Ramos (cell line): ENCODE data around the gene MYO18B.

Experiments
- in situ Hi-C: fragments of 300-500 bp; cut with MboI; formaldehyde crosslinking; loops from one replicate; pipeline ENCODE4 v1.14.3; 2022; ENCODE audit warnings: low sequenced_read_pairs; ENCODE audit not compliant: unreplicated experiment

MYO18B gene

DNA sequence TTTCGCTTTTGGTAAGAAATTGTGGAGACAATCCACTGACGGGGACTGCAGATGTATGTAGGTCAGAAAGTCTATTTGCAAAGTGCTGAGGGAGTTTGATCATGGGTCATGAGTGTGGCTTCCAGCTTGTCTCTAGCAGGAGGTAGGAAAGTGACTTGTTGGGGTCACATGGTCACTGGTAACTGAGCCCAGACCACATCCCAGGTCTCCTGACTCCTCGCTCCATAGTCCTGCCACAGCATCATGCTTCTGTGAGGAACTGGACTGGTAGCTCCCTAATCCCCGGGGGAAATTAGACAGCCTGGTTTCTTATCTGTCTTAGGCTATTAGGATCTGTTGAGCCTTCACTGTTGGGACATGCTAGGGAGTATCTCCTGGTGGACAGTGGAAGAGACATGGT, 142.1 kb downstream of the MYO18B start:
- in situ Hi-C loops, result no loop called here

DNA sequence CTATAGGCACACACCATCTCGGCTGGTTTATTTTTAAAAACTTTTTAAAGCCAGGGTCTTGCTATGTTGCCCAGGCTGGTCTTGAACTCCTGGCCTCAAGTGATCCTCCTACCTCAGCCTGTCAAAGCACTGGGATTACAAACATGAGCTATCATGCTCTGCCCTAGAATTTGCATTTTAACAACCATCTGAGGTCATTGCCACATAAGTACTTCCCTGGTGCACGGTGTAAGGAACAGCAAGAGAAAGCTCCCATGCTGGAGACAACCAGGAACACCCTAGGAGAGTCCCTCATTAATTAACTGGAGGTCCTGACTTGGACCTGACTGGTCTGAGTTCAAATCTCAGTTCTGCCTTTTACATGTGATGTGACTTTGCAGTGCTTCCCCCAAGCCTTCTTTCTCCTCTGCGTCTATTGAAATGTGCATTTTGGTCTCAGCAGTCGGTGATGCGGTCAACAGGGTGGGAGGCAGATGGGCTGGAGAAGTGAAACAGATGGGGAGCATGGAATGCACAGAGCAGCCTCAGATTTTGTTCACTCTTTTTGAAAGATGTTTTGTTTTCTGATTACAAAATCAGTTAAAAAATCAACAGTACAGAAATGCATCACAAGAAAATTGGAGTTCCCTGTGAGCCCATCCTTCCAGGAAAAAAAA, 146.5 kb downstream of the MYO18B start:
- in situ Hi-C loops, result no loop called here

DNA sequence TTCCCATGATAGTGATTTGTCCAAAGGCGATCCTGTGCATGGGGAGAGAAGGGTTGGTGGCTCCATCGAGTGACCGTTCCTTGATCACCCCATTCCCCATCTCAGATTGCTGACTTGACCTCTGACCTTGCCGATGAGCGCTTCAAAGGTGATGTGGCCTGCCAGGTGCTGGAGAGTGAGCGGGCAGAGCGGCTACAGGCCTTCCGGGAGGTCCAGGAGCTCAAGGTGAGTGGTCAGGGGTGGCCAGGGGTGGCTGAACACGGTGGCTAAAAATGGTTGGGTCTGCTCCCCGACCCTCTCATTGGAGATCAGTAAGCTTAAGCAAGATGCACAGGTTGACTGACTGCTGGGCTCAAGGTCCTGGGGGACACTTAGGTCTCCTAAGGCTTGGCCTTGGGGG, 148.7 kb downstream of the MYO18B start:
- in situ Hi-C loops, result no loop called here

DNA sequence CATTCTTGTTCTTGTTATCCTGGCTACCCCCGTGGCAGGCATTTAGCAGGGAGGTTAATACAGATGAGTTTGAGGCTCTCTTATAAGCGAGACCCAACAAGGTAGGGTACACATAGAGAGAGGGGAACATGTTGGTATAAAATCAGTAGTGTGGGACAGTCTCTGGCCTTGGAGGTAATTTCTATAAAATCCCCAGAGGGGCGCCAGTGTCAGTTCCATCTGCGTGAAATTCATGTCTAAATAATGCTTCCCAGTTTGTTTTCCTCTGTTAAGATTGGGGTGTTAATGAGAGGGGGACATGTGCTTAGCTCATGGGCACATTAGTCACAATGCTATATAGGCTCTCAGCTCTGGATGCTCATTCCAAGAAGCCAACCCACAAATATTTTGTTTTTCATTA, 150.7 kb downstream of the MYO18B start:
- in situ Hi-C loops, result no loop called here

DNA sequence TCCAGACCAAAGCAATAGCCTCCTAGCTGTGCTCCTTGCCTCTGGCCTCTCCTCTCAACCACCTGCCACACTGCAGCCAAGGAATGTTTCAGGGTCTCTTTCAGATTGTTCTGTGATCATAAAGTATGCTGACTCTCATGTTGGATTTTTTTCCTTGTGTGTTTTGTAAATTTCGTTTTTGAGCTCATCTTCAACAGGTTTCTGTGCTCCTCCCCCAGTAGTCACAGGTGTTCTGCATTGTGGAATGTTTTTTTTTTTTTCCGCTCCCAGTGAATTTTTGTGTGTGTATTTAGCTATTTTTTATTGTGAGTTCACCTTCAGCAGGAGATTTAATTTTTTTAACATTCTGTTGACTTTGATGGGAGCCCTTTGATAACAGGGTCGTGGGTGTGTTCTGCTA, 153.7 kb downstream of the MYO18B start:
- in situ Hi-C loops, result no loop called here

DNA sequence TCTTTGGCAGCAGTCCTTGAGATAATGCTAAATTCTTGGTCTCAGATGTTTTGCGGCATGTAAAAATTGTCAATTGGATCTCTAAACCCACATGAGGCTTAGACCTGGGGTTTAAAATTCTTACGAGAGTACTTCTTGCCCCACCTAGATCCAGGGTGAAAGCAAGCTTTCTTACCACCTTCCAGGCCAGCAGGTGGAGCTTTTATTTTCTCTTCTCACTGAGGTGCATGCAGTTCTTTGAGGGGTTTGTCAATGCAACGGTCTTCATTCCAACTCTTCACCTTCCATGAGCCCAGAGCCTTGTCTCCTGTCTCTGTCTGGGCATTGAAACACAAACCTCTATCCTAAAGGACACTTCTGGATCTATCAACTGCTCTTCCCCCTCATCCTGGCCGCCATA, 154.1 kb downstream of the MYO18B start:
- in situ Hi-C loops, result no loop called here

DNA sequence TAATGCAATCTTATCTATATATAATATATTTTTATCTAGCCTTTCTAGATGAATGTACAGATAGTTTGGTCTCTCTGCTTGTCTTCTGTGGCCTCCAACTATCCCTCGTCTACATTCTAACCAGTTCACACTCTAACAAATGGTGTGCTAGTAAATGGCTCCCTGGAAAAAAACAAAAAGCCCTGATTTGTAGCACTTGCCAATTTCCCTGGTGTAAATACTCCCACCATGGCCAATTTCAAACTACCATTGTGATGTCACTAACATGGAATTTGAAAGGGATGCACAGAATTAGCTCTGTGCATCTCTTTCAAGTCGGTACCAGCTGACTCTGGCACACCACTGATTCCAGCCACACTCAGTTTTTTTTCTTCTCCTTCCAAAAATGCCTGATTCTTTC, 154.6 kb downstream of the MYO18B start:
- in situ Hi-C loops, result no loop called here

DNA sequence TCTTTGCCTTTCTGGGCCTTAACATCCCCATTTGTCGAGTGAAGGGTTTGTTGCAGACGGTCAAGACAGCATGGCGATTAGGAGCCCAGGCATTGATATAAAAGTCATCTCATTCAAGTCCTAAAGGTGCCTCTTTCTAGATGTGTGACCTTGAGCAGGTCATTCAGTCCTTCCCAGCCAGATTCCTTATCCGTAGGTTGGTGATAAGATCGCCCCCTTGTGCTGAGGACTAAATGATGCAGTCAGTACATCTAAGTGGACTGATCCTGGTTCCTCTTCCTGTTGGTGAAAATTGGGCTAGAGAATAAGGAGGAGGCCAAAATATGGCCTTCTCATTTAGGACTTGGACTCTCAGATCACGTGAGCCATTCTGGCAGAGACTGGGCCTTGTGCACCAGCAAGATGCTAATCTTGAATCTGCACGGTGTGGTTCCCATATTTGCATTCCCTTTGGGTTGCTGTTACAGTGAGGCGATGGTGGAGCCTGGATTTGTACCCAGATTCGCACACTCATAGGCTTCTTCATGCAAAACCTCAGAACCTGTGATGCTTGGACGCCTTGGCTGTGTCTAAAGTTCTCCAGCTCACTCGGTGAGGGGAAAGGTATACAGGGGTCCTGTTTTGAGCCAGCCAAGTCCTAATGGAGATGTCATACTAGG, 156.8 kb downstream of the MYO18B start:
- in situ Hi-C loops, result no loop called here

DNA sequence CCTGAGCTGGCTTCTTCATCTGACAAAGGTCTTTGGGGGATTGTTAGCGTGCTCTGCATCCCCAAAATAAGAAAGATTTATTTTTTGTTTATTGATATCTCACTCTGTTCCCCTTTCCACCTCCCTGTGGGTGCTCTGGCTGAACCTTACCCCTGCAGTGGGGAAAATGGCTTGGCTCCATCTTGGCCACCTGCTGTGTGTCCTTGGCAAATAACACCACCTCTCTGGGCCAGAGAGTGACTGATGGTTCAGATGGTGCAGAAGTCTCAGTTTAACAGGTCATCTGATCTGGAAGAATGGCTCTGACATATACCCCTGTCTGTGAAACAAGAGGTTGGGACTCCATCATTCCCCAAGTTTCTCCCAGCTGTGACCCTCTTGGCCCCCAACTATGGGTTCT, 157.6 kb downstream of the MYO18B start:
- in situ Hi-C loops, result no loop called here

DNA sequence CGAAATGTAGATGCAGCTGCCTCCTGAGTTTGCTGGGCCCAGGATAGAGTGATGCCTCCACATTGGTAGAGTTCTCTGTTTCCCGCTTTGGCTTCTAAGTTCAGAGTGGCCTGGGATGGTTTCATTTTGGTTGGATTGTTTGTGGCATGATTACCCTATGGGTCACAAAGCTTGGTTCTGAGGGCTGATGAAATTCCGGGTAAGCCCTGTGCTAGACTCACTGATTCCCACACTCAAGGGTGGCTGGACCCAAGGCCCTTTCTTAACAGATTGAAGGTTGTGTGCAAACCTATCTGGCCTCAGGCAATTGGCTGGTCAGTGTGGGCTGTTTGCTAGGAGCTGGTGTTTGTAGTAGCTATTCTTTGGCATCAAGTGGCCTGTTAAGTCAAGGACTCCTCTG, 158.4 kb downstream of the MYO18B start:
- in situ Hi-C loops, result no loop called here

DNA sequence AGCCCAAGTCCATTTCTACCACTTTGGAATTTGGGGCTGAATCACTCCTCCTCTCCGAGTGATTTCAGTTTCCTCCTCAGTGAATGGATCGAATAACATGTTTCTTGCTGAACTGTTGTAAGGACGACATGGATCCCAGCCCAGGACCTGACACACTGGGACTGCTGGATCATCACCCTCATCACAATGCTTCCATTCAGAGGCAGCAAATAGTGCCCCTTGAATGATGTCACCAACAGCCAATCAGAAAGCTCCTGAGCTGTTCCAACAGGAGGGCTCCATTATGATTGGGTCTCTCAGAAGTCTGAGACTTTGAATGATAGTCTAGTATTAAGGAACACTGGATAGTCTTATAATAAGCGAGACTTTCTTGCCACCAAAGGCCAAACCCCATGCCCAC, 158.9 kb downstream of the MYO18B start:
- in situ Hi-C loops, result no loop called here

DNA sequence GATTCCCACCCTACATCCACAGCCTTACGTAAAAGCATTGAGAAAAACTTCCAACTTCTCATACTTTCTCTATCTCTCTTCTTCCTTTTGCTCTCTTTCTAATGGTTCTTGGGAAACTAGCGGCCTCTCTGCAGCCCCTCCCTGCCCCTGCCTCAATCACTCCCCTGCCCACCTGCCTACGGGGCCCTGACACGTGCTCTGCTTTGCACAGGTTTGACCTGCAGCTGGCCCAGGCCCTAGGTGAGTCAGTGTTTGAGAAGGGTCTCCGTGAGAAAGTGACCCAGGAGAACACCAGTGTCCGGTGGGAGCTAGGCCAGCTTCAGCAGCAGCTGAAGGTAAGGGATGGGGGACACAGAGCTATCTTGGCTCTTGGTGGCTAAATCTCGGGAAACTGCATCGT, 160.4 kb downstream of the MYO18B start:
- in situ Hi-C loops, result no loop called here

DNA sequence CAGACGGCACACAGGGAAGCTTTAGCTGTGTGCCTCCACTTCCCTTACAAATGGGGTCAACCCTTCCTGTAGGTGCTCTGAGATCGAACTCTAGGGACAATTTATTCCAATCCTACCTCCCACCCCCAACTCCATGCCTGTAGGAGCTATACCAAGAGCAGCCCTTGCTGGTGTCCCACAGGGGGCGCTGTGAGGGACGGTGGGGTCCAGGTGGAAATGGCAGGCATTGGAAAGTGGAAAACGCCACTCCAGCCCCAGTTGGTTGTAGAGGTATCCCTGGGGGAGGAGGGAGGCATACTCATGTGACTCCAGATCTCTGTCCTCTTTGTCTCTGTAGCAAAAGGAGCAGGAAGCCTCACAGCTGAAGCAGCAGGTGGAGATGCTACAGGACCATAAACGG, 161.3 kb downstream of the MYO18B start:
- in situ Hi-C loops, result no loop called here

DNA sequence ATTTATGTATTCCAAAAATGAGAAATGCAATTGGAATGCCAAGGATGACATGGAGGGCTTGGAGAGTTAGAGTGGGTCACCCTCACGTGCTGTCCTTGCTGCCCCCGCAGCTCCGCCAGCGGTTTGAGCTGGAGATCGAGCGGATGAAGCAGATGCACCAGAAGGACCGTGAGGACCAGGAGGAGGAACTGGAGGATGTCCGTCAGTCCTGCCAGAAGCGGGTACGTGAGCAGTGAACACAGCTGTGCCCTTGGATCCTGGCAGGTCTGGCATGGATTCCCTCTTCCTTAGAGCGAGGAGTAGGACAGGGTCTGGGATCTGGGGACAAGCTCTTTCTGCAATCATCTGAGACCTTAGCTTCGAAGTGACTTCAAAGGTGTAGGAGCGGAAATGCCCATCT, 166.2 kb downstream of the MYO18B start:
- in situ Hi-C loops, result no loop called here

DNA sequence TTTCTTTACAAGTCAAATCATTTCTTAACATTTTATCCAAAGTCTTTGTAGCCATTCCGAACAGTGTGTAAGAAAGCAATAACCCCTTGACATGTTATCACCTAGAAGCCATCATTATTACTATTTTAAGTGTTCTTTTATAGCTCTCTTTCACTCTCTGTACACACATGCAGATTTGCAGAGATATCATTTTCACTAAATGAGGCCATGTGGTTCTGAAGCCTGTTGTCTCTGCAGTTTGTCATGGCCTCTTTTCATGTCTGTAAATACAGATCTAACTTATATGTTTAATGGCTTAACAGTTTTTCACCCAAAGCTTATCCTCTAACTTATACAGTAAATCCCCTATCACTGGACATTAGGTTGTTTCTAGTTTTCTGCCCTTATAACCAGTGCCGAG, 166.8 kb downstream of the MYO18B start:
- in situ Hi-C loops, result no loop called here

DNA sequence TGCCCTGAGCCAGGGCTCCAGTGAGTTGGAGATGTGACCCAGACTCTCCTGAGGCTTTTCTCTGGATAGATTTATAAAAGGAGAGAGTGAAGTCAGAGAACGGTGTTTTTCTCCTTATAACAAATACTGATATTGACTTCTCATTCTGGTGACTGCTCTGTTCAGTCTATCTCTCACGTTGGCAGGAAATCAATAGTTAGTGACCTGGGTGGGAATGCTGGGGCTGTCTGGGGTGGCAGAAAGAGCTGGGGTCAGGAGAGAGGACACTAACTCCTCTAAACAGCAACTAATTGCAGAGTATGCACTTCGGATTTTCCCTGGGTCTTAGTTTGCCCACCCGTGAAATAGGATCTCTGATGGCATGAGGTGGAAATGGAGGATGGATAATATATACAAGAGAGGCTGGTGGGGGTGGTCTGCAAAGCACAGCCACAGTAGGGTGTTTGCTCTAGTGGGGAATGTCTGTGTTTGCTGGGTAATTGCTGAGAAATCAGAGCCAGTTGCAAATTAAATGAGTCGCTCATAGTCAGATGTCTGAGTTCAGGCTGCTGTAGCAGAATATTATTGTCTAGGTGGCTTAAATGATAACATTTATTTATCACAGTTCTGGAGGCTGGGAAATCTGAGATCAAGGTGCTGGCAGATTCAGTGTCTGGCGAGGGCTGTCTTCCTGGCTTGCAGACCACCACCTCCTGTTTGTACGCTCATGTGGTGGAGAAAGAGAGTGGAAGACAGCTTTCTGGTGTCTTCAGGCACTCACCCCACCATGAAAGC, 167.8 kb downstream of the MYO18B start:
- in situ Hi-C loops, result no loop called here

DNA sequence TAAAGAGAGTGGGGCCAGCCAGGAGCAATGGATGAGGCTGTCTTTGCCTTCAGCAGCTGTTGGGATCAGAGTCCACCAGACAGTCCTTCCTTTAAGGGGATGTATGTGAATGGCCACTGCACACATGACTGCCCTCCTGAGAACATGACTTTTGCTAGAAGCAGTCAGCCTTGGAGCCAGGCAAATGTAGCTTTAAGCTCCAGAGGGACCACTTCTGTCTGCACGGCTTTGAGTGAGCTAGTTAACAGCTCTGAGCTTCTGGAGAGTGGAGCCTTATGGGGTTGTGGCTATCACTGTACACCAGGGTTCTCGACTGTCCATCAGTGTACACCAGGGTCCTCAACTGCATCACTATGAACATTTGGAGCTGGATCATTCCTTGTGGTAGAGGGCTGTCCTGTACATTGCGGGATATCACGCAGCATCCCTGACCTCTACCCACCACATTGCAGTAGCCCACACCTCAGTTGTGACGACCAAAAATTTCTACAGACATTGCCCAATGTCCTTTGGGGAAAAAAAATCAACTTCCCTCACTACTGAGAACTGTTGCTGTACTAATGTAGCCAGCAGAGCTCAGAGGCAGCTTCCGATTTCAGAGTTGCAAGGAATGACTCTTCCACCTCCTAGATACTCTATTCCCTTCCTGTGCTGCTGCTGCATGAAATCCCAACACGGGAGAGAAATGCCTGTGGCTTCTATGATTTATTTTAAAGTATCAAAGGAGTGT, 169.4 kb downstream of the MYO18B start:
- in situ Hi-C loops, result no loop called here

DNA sequence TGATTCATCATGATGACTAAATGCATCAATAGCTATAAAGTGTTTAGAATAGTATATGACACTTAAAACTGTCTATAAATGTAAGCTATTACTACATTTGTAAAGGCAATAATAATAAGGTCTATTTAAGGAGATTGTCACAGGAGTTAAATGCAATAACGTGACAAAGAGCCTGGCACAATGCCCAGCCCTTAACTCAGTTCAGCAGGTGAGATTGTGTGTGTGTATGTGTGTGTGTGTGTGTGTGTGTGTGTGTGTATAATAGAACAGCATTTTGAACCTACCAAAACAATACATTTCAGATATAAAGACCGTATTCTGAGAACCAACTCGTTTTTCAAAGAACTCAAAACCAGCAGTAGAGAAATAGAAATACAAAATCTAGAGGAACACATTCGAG, 177.5 kb downstream of the MYO18B start:
- in situ Hi-C loops, result no loop called here

DNA sequence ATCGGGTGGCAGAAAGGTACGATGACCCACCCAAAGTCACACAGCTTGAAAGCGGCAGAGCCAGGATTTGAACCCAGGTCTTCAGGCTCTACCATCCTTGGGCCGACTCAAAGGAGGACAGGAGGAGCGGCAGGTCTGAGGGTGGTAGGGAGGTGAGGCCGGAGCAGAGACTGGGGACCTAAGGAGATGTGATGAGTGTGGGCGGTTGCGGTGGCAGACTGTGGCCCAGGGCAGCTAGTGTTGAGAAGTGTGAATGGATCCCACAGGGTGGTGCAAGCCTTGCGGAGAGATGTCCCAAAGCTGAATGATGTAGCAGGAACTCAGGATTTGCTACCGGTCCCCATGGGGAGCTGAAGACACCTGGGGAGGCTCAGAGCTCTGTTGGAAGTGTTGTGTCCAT, 180.2 kb downstream of the MYO18B start:
- in situ Hi-C loops, result no loop called here

DNA sequence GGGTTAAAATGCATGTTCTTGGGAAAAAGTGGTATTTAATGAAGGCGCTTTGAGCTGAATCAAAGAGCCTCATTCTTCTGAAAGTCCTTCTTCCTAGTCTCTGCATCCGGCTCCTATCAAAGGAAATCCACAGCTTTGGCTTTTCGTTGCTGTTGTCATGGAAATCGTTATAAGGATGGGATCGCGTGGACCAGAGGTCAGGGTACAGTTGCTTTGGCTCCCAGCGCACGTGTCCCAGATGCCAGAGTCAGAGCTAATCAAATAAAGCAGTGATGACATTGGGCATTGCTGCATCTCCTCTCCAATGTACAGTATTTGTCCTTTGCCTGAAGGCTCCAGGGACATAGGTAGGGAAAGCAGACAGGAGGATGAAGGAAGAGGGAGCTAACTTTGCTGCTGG, 181.9 kb downstream of the MYO18B start:
- in situ Hi-C loops, result no loop called here

DNA sequence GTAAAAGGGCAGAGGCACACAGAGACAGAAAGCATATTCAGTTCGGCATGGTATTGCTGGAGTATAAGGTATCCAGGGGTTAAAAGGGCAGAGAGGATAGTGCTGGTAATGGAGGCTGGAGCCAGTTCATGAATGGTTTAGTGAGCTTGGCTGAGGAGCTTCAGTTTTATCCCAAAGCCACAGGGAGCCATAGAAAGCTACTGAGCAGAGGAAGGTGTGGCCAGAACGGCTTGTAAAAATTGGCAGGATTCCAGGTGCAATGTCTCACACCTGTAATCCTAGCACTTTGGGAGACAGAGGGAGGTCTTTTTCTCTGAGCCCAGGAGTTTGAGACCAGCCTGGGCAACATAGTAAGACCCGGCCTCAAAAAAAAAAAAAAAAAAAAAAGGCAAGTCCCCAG, 186.1 kb downstream of the MYO18B start:
- in situ Hi-C loops, result no loop called here
